HL-60 (cell line): ENCODE data around the gene VAV2.

Experiments
- DNase-seq, 2 experiments: peaks; one replicate each; pipeline ENCODE4 v3.0.0-alpha.2; 2010 to 2020; ENCODE audit warnings: low read depth in 1 of 2, low spot score in 1 of 2
- H3K27ac ChIP-seq: fragments of 250-450 bp; sonication (Bioruptor Pico); replicated peaks from 2 replicates; pipeline ENCODE4 v1.5.1; 2020; ENCODE audit warnings: mild to moderate bottlenecking, moderate library complexity
- H3K27me3 ChIP-seq: fragments of 250-450 bp; sonication (Bioruptor Pico); 2 replicates; pipeline ENCODE4 v1.5.1; 2021; ENCODE audit warnings: mild to moderate bottlenecking, moderate library complexity; ENCODE audit not compliant: insufficient read depth, poor library complexity, severe bottlenecking
- H3K4me3 ChIP-seq: replicated peaks from 2 replicates; pipeline ENCODE4 v1.5.1; 2011; ENCODE audit warnings: mild to moderate bottlenecking, control low read depth, low read length; ENCODE audit not compliant: insufficient read depth
- CTCF ChIP-seq: IDR thresholded peaks from one replicate; pipeline ENCODE4 v1.5.1; 2011; ENCODE audit warnings: low read length, control low read depth, inconsistent platforms; ENCODE audit not compliant: insufficient read depth
- GABPA ChIP-seq: IDR thresholded peaks from 2 replicates; pipeline ENCODE4 v1.6.1; 2012; ENCODE audit warnings: low read depth
- POLR2AphosphoS5 ChIP-seq: IDR thresholded peaks from 2 replicates; pipeline ENCODE4 v1.6.1; 2012; ENCODE audit warnings: low read depth
- REST ChIP-seq: IDR thresholded peaks from 2 replicates; pipeline ENCODE4 v1.6.1; 2012; ENCODE audit warnings: low read depth; ENCODE audit not compliant: insufficient replicate concordance
- SPI1 ChIP-seq: IDR thresholded peaks from 2 replicates; pipeline ENCODE4 v1.6.1; 2012; ENCODE audit warnings: low read depth, mild to moderate bottlenecking, borderline replicate concordance

Gene VAV2

GRCh38 chr9:133938086-133938485 is 54.0 kb downstream of the VAV2 start:
- Histone ChIP-seq H3K27me3 (no peaks in the 10 kb centered on the region), H3K4me3 (no peak overlapping the region), H3K27ac (no peak overlapping the region)
- TF ChIP-seq REST (no peak), CTCF (no peak), SPI1 (no peak), POLR2AphosphoS5 (no peak), GABPA (no peak)
- no peak for DNase-seq

GRCh38 chr9:133937120-133937519 is 55.0 kb downstream of the VAV2 start:
- no peaks in the 10 kb centered on the region for H3K27me3 ChIP-seq
- no peak for DNase-seq
- no peak overlapping the region for H3K27ac ChIP-seq
- H3K4me3 ChIP-seq, result no peak overlapping the region
- no peak for TF ChIP-seq GABPA
- no peak for TF ChIP-seq REST

GRCh38 chr9:133935328-133936005 is 56.7 kb downstream of the VAV2 start:
- TF ChIP-seq POLR2AphosphoS5, result no peak
- no peak for TF ChIP-seq CTCF
- no peak for TF ChIP-seq REST
- no peak for TF ChIP-seq GABPA
- no peak for TF ChIP-seq SPI1
- Histone ChIP-seq H3K4me3 (no peak overlapping the region), H3K27ac (no peak overlapping the region), H3K27me3 (no peaks in the 10 kb centered on the region)
- no peak for DNase-seq
